ENCODE results near the gene MICOS13. TPM values are rescaled to one million over a fixed set of nuclear protein-coding genes. Genes with fewer than 3 reads are reported as not detected.
A peak's percentile ranks its signal among the peaks of the same experiment; 100 is the strongest.

Gene MICOS13
- total and polyA plus RNA-seq, 8 donors: 26.7 to 63.3 (median 40.3) TPM

GRCh38 chr19:5669212-5669611, 11.1 kb downstream of the MICOS13 start:
- Histone ChIP-seq H3K27ac (no peak overlapping the region), H3K36me3 (peaks cover 0 to 81% of the 10 kb centered on the region in 2 donors), H3K27me3 (no peaks in the 10 kb centered on the region), H3K4me1 (no peaks in the 10 kb centered on the region), H3K4me3 (no peak overlapping the region), H3K9me3 (no peaks in the 10 kb centered on the region)
- intact Hi-C loops (cut with DNase I): no loop called here
- TF ChIP-seq CTCF (IDR thresholded peaks at IDR 0.05): no peak
- ATAC-seq (no peak), DNase-seq (peak in 1 of 4 donors; percentile 43)

- peak in 1 of 4 donors; percentile 80 for DNase-seq
These were observed 12.5 kb downstream of the MICOS13 start for GRCh38 chr19:5667751-5668271.

GRCh38 chr19:5666921-5667610, 13.2 kb downstream of the MICOS13 start:
- Histone ChIP-seq H3K36me3 (peaks cover 0 to 100% of the 10 kb centered on the region in 2 donors), H3K27ac (no peak overlapping the region), H3K4me1 (no peaks in the 10 kb centered on the region), H3K4me3 (no peak overlapping the region), H3K27me3 (no peaks in the 10 kb centered on the region), H3K9me3 (no peaks in the 10 kb centered on the region)
- TF ChIP-seq CTCF (IDR thresholded peaks at IDR 0.05): no peak
- DNase-seq (peak in 2 of 4 donors; percentile 9 to 72), ATAC-seq (no peak)
- intact Hi-C loops (cut with DNase I): no loop called here

More at GRCh38 chr19:5667751-5668271, 12.5 kb downstream of the MICOS13 start:
- H3K27ac ChIP-seq: no peak overlapping the region
- H3K4me1 ChIP-seq: no peaks in the 10 kb centered on the region
- H3K4me3 ChIP-seq: no peak overlapping the region
- ATAC-seq: no peak
- H3K36me3 ChIP-seq: peaks cover 0 to 95% of the 10 kb centered on the region in 2 donors
- no peak for TF ChIP-seq CTCF (IDR thresholded peaks at IDR 0.05)
- H3K9me3 ChIP-seq: no peaks in the 10 kb centered on the region
- no peaks in the 10 kb centered on the region for H3K27me3 ChIP-seq
- intact Hi-C loops (cut with DNase I): no loop called here

GRCh38 chr19:5665781-5666513, 14.4 kb downstream of the MICOS13 start:
- intact Hi-C loops (cut with DNase I): no loop called here
- ATAC-seq: peak; percentile 72
- Histone ChIP-seq H3K27ac (no peak overlapping the region), H3K4me1 (no peaks in the 10 kb centered on the region), H3K27me3 (no peaks in the 10 kb centered on the region), H3K4me3 (no peak overlapping the region), H3K36me3 (peaks cover 0 to 100% of the 10 kb centered on the region in 2 donors), H3K9me3 (no peaks in the 10 kb centered on the region)
- no peak for DNase-seq
- no peak for TF ChIP-seq CTCF (IDR thresholded peaks at IDR 0.05)

- peaks cover 0 to 100% of the 10 kb centered on the region in 2 donors for H3K36me3 ChIP-seq
- H3K27me3 ChIP-seq: no peaks in the 10 kb centered on the region
- H3K9me3 ChIP-seq: no peaks in the 10 kb centered on the region
- no peak overlapping the region for H3K4me3 ChIP-seq
- no peak for DNase-seq
- intact Hi-C loops (cut with DNase I): no loop called here
- no peak for TF ChIP-seq CTCF (IDR thresholded peaks at IDR 0.05)
- no peak for ATAC-seq
- H3K27ac ChIP-seq: no peak overlapping the region
- no peaks in the 10 kb centered on the region for H3K4me1 ChIP-seq
These were observed 15.8 kb downstream of the MICOS13 start for GRCh38 chr19:5664515-5664914.
